ENCODE measurements around the gene DUS1L.
A peak's percentile ranks its signal among the peaks of the same experiment; 100 is the strongest.

The DUS1L gene

GRCh38 chr17:82100502-82101298 is 35.1 kb upstream of the DUS1L start:
- DNase-seq (ENCODE audit: low read depth), result no peak

DNA sequence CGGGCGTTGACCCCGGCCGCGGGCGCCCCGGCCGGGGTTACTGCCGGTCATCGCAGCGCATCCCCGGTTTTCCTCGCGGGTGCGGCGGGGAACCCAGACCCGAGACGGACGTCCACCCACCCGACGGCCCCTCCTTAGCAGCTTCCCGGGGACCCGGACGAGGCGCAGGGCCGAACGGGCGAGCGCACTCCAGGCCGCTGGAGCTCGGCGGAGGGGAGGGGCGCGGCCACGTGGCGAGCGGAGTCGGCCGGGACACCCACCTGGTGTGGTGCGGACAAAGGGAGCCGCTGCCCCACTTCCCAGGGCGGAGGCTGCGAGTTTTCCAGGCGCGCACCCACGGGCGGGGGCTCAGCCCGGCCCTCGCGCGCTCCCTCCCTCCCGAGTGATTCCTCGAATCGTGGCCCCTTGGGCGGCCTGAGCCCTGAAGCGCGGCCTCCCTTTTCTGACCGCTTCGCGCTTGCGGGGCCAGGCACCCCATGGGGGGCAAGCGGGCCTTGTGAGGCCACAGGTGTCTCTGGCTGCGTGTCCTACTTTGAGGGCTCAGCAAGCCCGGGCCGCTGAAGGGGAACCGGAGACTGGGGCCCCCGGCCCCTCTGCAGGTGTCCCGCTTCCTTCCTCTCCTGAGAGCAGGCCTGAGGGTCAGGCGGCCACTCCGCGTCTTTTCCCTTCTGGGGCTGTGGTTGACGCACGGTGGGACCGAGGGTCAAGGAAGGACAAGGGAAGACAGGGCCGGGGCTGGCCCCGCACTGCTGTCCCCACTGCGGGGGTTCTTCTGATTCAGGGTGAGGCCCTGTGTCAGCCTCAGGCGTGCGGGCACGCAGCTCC is 33.5 kb upstream of the DUS1L start:
- DNase-seq (ENCODE audit: low read depth), result no peak

- peak; percentile 92 for DNase-seq (ENCODE audit: low read depth)
Observed at GRCh38 chr17:82098169-82098938, 32.8 kb upstream of the DUS1L start, which contains the start of gene FASN. Gene FASN, minus strand, starts transcription at chr17:82098236. Its CDS starts 1,791 bp downstream, at chr17:82096445.

DNA sequence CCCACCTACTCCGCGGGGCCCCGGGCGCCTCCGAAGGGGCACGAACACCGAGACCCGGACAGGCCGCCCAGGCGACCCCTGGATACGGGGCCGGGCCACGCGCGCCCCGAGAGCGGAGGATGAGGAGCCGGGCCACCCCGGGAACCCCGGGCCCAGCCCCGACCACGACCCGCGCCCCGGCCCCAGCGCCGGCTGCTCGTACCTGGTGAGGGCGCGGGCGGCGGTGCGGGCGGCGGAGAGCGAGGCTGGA is 32.2 kb upstream of the DUS1L start:
- DNase-seq (ENCODE audit: low read depth), result no peak

DNA sequence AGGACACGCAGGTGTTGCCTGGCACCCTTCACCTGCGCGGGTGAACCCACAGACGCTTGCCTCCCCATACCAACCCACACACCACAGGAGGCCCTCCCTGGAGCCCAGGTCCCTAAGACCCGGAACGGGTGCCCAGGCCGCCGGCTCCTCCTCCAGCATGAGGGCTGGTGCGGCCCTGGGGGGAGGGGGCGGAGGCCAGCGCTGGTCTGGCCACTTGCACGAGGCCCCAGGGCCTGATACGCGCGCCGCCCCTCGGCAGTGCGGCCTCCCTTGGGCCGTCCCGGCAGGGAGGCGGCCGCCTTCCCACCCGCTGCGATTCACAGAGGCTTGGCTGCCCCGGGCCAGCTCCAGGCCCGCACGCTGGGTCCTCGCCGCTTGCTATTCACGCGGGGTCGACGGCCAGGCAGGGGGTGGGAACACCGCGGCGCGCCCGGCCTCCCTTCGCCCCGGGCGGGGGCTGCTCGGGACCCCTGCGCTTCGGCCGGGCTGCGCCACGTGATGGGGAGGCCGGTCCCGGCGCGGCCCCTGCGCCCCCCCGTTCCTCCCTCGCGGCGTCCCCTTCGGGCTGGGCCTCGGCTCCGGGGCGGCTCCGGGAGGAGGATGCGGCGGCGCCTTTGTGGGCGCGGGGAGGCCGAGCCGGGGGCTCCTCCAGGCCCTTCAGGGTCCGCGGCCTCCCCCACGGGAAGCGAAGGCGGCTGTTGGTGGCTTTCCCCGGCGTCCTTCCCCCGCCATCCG is 31.7 kb upstream of the DUS1L start:
- peak; percentile 32 for DNase-seq (ENCODE audit: low read depth)

DNA sequence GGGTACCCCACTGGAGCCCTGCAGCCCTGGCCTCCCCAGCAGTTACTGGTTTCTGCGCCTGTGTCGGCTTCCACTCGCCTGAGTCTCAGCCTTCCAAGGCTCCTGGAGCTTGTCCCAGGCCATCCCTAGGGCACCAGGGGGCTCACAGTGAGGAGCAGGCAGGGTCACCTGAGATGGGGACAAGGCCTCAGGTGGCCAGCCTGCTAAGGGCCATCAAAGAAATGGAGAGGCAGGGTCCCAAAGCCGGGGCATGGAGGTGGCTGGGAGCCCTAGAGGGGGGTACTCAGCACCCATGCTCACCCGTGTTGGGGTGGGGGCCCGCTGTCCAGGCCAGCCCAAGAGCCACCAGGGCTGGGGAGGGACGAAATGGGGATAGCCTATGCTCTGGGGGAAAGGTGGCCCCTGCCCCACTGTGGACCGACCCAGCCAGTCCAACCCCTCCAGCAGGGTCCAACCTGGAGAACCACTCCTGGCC is 31.1 kb upstream of the DUS1L start:
- no peak for DNase-seq (ENCODE audit: low read depth)

DNA sequence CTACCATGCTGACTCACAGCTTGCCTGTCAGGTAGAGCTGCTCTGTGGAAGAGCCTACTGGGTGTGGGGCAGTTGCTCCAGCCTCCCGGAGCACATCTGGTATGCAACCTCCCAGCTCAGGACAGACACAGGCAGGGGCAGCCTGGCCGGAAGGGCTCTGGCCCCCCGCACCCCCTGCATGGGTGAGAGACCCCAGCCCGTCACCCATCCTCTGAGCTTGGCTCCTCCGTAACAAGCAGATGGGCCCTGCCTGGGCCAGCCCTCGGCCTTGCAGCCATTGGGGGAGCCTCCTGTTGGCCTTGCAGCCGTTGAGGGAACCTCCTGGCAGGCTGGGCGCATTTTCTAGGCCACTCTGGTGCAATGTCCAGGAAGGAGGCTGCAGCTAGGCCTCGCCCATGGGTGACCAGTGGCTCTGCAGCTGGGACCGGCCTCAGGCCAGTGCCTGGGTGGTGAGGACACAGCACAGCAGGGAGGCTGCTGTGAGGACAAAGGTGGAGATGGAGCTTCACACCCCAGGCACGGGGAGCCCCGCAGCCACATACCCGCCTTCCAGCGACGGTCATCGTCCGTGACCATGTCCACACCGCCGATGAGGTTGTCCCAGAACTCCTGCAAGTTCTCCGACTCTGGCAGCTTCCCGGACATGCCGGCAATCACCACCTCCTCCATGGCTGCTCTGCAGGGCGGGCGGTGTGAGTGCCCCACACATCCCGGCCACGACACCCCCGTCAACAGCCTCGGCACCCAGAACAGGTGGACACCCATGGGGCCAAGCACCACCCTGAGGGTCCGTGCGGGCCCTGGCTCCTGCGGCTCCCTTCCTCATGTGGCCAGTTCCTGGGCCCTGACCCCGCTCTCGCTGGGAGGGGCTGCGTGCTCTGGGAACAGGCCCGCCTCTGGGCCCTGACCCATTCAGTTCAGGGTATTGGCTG is 30.4 kb upstream of the DUS1L start:
- no peak for DNase-seq (ENCODE audit: low read depth)

DNA sequence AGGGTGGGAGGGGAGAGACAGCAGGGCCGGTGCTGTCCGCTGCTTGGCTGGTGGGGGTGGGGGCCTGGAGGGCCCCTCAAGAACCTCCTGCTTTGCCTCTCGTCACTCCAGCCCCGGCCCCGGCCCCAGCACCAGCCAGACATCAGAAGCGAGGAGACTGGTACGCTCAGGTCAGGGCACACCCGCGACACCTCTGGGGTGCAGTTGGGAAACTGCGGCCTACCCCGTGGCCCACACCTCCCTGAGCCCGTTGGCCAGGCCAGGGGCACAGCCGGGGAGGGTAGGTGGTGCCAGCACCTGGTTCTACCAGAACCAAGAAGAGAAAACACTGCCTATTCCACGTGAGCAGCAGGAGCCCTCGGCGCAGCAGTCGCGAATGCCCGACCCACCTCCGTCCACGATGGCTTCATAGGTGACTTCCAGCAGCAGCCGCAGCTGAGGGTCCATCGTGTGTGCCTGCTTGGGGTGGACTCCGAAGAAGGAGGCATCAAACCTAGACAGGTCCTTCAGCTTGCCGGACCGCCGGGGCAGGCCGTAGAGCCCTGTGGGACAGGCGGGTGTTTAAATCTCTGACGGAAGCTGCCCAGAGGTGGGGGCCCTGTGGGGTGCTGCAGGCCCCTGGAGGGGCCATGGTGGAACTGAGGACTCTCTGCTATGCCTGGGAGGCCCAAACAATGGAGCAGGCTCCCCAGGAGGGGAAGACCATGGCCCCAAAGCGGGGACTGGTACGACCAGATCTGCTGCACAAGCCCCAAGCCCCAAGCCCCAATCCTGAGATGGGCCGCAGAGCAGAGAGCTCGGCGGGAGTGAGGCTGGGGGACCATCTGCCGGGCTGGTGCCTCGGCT is 29.6 kb upstream of the DUS1L start:
- DNase-seq (ENCODE audit: low read depth), result no peak

- DNase-seq (ENCODE audit: low read depth), result no peak
Observed at GRCh38 chr17:82092995-82093751, 27.6 kb upstream of the DUS1L start.

DNA sequence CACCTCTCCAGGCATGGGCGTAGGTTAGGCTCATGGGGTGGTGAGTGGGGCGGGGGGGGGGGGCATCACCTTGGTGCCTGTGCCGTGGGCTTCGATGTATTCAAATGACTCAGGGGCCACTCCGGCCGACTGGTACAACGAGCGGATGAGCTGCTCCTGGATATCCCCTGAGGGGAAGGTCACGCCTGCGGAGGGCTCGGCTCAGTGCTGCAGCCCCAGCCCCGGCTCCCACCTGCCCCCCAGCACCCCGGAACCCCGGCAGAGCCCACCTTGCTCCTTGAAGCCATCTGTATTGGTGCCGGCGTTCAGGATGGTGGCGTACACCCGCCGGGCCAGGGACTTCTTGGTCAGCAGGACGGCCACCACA is 27.0 kb upstream of the DUS1L start:
- no peak for DNase-seq (ENCODE audit: low read depth)

- DNase-seq (ENCODE audit: low read depth), result no peak
Observed at GRCh38 chr17:82092094-82092586, 26.5 kb upstream of the DUS1L start.

GRCh38 chr17:82091264-82092066 is 25.9 kb upstream of the DUS1L start:
- DNase-seq (ENCODE audit: low read depth), result no peak

GRCh38 chr17:82090549-82091263 is 25.1 kb upstream of the DUS1L start:
- no peak for DNase-seq (ENCODE audit: low read depth)

DNA sequence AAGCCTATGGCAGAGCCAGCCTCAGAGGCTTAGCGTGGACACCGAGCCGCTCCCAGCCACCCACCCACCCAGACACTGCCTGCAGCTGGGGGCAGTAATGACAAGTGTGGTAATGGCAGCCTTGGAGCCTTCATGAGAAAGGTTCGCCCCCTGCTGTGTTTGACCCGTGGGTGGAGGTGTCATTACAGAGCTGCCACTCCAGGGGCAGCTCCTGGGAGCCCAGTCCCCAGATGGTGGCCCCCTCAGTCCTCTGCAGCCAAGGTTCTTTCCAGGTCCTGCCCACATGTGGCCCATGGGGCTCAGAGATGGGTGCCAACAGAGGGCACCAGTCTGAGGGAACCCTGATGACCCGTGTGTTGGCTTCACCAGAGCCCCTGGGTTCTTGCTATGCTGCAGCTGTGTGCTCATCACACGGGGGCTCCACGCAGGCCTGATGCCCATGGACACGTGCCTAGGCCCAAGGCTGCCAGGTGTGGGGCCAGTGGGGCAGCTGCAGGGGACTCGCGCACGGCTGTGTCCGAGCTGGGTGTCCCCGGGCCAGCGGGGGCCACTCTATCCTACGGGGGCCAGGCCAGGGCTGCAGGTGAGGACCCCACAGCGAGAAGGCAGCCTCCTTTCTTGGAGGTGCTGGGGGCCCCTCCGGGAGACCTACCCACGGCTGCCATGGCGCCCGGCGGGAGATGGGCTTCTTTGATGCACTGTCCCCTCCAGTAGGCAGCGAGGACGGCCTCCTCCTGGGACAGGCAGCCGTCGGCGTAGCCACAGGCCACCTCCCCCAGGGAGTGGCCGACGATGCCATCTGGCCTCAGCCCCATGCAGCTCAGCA is 24.3 kb upstream of the DUS1L start:
- DNase-seq (ENCODE audit: low read depth), result no peak

GRCh38 chr17:82088838-82089722 is 23.5 kb upstream of the DUS1L start:
- no peak for DNase-seq (ENCODE audit: low read depth)

Measured in activated T-cell treated with anti-CD3 and anti-CD28 coated beads for 24 hours (primary cell).